ENCODE measurements around the gene SIGLEC5. TPM values are rescaled to one million over a fixed set of nuclear protein-coding genes. Genes with fewer than 3 reads are reported as not detected.

SIGLEC5 gene
- total and polyA plus RNA-seq, 2 experiments from 2014 or later, result not detected

DNA sequence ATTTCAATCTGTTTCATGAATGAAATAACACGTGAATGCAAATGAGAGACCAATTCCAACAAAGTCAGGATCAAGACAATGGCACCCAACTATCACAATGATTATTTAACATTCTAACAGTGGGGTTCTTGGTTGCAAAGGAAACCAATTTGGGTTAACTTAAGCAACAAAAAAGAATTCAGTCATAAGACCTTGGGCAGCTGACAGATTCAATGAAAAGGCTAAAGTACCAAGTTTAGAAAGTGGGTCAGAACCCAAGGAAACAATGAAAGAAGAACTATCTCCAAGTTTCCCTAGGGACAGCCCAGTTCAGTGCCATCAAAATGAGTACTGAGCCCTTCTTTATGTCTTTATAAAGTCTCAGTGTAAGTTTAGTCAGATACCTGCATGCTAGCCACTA, 33.9 kb upstream of the SIGLEC5 start (continued):
- TF ChIP-seq, protein P1, sequence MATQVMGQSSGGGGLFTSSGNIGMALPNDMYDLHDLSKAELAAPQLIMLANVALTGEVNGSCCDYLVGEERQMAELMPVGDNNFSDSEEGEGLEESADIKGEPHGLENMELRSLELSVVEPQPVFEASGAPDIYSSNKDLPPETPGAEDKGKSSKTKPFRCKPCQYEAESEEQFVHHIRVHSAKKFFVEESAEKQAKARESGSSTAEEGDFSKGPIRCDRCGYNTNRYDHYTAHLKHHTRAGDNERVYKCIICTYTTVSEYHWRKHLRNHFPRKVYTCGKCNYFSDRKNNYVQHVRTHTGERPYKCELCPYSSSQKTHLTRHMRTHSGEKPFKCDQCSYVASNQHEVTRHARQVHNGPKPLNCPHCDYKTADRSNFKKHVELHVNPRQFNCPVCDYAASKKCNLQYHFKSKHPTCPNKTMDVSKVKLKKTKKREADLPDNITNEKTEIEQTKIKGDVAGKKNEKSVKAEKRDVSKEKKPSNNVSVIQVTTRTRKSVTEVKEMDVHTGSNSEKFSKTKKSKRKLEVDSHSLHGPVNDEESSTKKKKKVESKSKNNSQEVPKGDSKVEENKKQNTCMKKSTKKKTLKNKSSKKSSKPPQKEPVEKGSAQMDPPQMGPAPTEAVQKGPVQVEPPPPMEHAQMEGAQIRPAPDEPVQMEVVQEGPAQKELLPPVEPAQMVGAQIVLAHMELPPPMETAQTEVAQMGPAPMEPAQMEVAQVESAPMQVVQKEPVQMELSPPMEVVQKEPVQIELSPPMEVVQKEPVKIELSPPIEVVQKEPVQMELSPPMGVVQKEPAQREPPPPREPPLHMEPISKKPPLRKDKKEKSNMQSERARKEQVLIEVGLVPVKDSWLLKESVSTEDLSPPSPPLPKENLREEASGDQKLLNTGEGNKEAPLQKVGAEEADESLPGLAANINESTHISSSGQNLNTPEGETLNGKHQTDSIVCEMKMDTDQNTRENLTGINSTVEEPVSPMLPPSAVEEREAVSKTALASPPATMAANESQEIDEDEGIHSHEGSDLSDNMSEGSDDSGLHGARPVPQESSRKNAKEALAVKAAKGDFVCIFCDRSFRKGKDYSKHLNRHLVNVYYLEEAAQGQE (IDR thresholded peaks at IDR 0.05; ENCODE audit: unreplicated experiment), result no peak
- no peak for TF ChIP-seq STAT1 (IDR thresholded peaks at IDR 0.05; ENCODE audit: unreplicated experiment)
- no peak for TF ChIP-seq NANOG (IDR thresholded peaks at IDR 0.05; ENCODE audit: borderline replicate concordance)
- no peak for TF ChIP-seq EZH2phosphoT487 (IDR thresholded peaks at IDR 0.05; ENCODE audit: unreplicated experiment)
- TF ChIP-seq ZNF331 (CRISPR knock-in tag; IDR thresholded peaks at IDR 0.05; ENCODE audit: low read depth), result no peak
- no peak for TF ChIP-seq CREB1 (CRISPR knock-in tag; IDR thresholded peaks at IDR 0.05; ENCODE audit: low read depth)
- TF ChIP-seq, protein P2, sequence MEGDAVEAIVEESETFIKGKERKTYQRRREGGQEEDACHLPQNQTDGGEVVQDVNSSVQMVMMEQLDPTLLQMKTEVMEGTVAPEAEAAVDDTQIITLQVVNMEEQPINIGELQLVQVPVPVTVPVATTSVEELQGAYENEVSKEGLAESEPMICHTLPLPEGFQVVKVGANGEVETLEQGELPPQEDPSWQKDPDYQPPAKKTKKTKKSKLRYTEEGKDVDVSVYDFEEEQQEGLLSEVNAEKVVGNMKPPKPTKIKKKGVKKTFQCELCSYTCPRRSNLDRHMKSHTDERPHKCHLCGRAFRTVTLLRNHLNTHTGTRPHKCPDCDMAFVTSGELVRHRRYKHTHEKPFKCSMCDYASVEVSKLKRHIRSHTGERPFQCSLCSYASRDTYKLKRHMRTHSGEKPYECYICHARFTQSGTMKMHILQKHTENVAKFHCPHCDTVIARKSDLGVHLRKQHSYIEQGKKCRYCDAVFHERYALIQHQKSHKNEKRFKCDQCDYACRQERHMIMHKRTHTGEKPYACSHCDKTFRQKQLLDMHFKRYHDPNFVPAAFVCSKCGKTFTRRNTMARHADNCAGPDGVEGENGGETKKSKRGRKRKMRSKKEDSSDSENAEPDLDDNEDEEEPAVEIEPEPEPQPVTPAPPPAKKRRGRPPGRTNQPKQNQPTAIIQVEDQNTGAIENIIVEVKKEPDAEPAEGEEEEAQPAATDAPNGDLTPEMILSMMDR (conservative IDR thresholded peaks at IDR 0.05; ENCODE audit: low read depth in 2 of 2), result no peak
- TF ChIP-seq, protein P3, sequence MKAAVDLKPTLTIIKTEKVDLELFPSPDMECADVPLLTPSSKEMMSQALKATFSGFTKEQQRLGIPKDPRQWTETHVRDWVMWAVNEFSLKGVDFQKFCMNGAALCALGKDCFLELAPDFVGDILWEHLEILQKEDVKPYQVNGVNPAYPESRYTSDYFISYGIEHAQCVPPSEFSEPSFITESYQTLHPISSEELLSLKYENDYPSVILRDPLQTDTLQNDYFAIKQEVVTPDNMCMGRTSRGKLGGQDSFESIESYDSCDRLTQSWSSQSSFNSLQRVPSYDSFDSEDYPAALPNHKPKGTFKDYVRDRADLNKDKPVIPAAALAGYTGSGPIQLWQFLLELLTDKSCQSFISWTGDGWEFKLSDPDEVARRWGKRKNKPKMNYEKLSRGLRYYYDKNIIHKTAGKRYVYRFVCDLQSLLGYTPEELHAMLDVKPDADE (IDR thresholded peaks at IDR 0.05), result no peak

DNA sequence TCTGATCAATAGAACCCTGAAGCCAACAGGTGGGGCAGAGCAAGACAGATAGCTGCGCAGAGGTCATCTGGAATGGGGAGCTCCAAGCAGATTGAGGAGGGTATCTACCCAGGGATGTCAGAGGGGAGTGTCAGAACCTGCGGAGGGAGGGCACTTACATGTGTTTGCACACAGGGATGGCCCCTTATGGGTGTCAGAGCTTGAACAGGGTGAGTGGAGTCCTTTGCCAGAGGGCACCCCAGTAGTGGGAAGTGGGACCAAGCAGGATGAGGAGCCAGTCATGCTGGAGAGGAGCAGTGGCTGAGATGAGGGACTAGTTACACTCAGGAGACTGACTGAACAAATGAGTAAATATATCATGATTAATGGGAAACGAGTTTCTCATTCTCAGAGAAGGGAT, 33.4 kb upstream of the SIGLEC5 start:
- no peak overlapping the region for H2AFZ ChIP-seq
- no peak overlapping the region for H3K4me2 ChIP-seq
- DNase-seq (ENCODE audit: low spot score), result no peak
- no peaks in the 10 kb centered on the region for H3K27me3 ChIP-seq (ENCODE audit: insufficient read depth)
- Mint-ChIP-seq H3K9me3 (peaks cover 26% of the 10 kb centered on the region), H3K27me3 (ENCODE audit: insufficient read depth, low read depth, poor library complexity) (peaks cover 6% of the 10 kb centered on the region), H3K4me3 (no peak overlapping the region), H3K27ac (no peak overlapping the region), H3K36me3 (ENCODE audit: low read depth) (no peaks in the 10 kb centered on the region), H3K4me1 (no peaks in the 10 kb centered on the region)
- no peak overlapping the region for H3K4me3 ChIP-seq
- no peaks in the 10 kb centered on the region for H3F3A ChIP-seq (replicated peaks; ENCODE audit: low read depth)
- H3K36me3 ChIP-seq (ENCODE audit: insufficient read depth), result no peaks in the 10 kb centered on the region
- H3K79me2 ChIP-seq (replicated peaks; ENCODE audit: insufficient read depth), result no peaks in the 10 kb centered on the region
- no peaks in the 10 kb centered on the region for H3K4me1 ChIP-seq (ENCODE audit: insufficient read depth)
- no peaks in the 10 kb centered on the region for H3K9me2 ChIP-seq (ENCODE audit: insufficient read depth)
- ATAC-seq, result no peak
- no peaks in the 10 kb centered on the region for H4K20me1 ChIP-seq (replicated peaks; ENCODE audit: insufficient read depth)
- no peak overlapping the region for H3K27ac ChIP-seq (ENCODE audit: low read depth)
- TF ChIP-seq, protein P4, sequence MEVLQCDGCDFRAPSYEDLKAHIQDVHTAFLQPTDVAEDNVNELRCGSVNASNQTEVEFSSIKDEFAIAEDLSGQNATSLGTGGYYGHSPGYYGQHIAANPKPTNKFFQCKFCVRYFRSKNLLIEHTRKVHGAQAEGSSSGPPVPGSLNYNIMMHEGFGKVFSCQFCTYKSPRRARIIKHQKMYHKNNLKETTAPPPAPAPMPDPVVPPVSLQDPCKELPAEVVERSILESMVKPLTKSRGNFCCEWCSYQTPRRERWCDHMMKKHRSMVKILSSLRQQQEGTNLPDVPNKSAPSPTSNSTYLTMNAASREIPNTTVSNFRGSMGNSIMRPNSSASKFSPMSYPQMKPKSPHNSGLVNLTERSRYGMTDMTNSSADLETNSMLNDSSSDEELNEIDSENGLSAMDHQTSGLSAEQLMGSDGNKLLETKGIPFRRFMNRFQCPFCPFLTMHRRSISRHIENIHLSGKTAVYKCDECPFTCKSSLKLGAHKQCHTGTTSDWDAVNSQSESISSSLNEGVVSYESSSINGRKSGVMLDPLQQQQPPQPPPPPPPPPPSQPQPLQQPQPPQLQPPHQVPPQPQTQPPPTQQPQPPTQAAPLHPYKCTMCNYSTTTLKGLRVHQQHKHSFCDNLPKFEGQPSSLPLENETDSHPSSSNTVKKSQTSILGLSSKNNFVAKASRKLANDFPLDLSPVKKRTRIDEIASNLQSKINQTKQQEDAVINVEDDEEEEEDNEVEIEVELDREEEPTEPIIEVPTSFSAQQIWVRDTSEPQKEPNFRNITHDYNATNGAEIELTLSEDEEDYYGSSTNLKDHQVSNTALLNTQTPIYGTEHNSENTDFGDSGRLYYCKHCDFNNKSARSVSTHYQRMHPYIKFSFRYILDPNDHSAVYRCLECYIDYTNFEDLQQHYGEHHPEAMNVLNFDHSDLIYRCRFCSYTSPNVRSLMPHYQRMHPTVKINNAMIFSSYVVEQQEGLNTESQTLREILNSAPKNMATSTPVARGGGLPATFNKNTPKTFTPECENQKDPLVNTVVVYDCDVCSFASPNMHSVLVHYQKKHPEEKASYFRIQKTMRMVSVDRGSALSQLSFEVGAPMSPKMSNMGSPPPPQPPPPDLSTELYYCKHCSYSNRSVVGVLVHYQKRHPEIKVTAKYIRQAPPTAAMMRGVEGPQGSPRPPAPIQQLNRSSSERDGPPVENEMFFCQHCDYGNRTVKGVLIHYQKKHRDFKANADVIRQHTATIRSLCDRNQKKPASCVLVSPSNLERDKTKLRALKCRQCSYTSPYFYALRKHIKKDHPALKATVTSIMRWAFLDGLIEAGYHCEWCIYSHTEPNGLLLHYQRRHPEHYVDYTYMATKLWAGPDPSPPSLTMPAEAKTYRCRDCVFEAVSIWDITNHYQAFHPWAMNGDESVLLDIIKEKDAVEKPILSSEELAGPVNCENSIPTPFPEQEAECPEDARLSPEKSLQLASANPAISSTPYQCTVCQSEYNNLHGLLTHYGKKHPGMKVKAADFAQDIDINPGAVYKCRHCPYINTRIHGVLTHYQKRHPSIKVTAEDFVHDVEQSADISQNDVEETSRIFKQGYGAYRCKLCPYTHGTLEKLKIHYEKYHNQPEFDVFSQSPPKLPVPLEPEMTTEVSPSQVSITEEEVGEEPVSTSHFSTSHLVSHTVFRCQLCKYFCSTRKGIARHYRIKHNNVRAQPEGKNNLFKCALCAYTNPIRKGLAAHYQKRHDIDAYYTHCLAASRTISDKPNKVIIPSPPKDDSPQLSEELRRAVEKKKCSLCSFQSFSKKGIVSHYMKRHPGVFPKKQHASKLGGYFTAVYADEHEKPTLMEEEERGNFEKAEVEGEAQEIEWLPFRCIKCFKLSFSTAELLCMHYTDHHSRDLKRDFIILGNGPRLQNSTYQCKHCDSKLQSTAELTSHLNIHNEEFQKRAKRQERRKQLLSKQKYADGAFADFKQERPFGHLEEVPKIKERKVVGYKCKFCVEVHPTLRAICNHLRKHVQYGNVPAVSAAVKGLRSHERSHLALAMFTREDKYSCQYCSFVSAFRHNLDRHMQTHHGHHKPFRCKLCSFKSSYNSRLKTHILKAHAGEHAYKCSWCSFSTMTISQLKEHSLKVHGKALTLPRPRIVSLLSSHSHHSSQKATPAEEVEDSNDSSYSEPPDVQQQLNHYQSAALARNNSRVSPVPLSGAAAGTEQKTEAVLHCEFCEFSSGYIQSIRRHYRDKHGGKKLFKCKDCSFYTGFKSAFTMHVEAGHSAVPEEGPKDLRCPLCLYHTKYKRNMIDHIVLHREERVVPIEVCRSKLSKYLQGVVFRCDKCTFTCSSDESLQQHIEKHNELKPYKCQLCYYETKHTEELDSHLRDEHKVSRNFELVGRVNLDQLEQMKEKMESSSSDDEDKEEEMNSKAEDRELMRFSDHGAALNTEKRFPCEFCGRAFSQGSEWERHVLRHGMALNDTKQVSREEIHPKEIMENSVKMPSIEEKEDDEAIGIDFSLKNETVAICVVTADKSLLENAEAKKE (CRISPR knock-in tag; IDR thresholded peaks at IDR 0.05), result no peak
- TF ChIP-seq ZNF331 (CRISPR knock-in tag; IDR thresholded peaks at IDR 0.05; ENCODE audit: low read depth) (no peak), EZH2phosphoT487 (IDR thresholded peaks at IDR 0.05; ENCODE audit: unreplicated experiment) (no peak), ZNF114 (CRISPR knock-in tag; IDR thresholded peaks at IDR 0.05) (no peak), EZH2 (IDR thresholded peaks at IDR 0.05; ENCODE audit: low read depth, unreplicated experiment) (no peak), CREB1 (CRISPR knock-in tag; IDR thresholded peaks at IDR 0.05; ENCODE audit: low read depth) (no peak), NANOG (IDR thresholded peaks at IDR 0.05; ENCODE audit: borderline replicate concordance) (no peak)
- TF ChIP-seq, protein P3 (IDR thresholded peaks at IDR 0.05), result no peak
